Measurements from ENCODE around the gene STIM2.
"Not testable (repeated sequence)": the region's sequence is repeated elsewhere in the genome, so short reads cannot be mapped to it uniquely, and the experiment has no call there.

Gene STIM2

GRCh38 chr4:26860157-26860921 lies at the start of gene STIM2:
Gene STIM2, plus strand, starts transcription at chr4:26860841.
- peak; percentile 97 for DNase-seq (ENCODE audit: low read depth)
- TF ChIP-seq, protein P1, sequence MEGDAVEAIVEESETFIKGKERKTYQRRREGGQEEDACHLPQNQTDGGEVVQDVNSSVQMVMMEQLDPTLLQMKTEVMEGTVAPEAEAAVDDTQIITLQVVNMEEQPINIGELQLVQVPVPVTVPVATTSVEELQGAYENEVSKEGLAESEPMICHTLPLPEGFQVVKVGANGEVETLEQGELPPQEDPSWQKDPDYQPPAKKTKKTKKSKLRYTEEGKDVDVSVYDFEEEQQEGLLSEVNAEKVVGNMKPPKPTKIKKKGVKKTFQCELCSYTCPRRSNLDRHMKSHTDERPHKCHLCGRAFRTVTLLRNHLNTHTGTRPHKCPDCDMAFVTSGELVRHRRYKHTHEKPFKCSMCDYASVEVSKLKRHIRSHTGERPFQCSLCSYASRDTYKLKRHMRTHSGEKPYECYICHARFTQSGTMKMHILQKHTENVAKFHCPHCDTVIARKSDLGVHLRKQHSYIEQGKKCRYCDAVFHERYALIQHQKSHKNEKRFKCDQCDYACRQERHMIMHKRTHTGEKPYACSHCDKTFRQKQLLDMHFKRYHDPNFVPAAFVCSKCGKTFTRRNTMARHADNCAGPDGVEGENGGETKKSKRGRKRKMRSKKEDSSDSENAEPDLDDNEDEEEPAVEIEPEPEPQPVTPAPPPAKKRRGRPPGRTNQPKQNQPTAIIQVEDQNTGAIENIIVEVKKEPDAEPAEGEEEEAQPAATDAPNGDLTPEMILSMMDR (IDR thresholded peaks at IDR 0.05; ENCODE audit: low read length, missing control alignments), result peak; percentile 20
- H3K4me3 ChIP-seq (replicated peaks; ENCODE audit: low read depth, low read length), result peak within 1 kb of the TSS; percentile 89

GRCh38 chr4:26811571-26811970 lies 49.1 kb upstream of the STIM2 start:
- not testable (repeated sequence) for DNase-seq (ENCODE audit: low read depth)

GRCh38 chr4:26812049-26812714 lies 48.5 kb upstream of the STIM2 start:
- peak; percentile 28 for DNase-seq (ENCODE audit: low read depth)
- TF ChIP-seq, protein P1 (IDR thresholded peaks at IDR 0.05; ENCODE audit: low read length, missing control alignments), result no peak
- no peak overlapping the region for H3K4me3 ChIP-seq (replicated peaks; ENCODE audit: low read depth, low read length)

More at GRCh38 chr4:26811571-26811970, 49.1 kb upstream of the STIM2 start:
- H3K4me3 ChIP-seq (replicated peaks; ENCODE audit: low read depth, low read length), result not testable (repeated sequence)

GRCh38 chr4:26813698-26814097 lies 46.9 kb upstream of the STIM2 start:
- DNase-seq (ENCODE audit: low read depth), result no peak
- TF ChIP-seq, protein P1 (IDR thresholded peaks at IDR 0.05; ENCODE audit: low read length, missing control alignments), result no peak
- H3K4me3 ChIP-seq (replicated peaks; ENCODE audit: low read depth, low read length), result no peak overlapping the region

GRCh38 chr4:26815199-26815598 lies 45.4 kb upstream of the STIM2 start:
- no peak for DNase-seq (ENCODE audit: low read depth)
- H3K4me3 ChIP-seq (replicated peaks; ENCODE audit: low read depth, low read length), result no peak overlapping the region
- TF ChIP-seq, protein P1 (IDR thresholded peaks at IDR 0.05; ENCODE audit: low read length, missing control alignments), result no peak

DNA sequence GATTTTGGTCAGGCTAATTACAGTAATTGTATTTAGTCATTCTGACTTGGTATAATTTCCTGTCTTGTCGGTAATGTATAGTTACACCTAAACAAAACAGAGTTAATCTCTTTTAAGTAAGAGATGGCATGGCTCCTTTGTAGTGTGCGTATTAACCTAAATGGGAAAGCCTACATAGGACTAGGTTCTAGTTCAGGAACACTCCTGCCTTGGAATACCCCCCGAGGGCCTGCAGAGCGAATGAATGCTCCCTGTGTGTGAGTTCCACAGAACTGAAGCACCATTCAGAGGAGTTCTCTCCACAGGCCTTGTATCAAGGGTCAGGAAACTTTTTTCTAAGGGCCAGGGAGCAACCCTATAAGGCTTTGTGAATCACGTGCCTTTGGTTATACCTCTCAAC lies 44.9 kb upstream of the STIM2 start:
- no peak overlapping the region for H3K4me3 ChIP-seq (replicated peaks; ENCODE audit: low read depth, low read length)
- TF ChIP-seq, protein P1 (IDR thresholded peaks at IDR 0.05; ENCODE audit: low read length, missing control alignments), result no peak
- no peak for DNase-seq (ENCODE audit: low read depth)

- TF ChIP-seq, protein P1 (IDR thresholded peaks at IDR 0.05; ENCODE audit: low read length, missing control alignments), result no peak
- DNase-seq (ENCODE audit: low read depth), result no peak
- no peak overlapping the region for H3K4me3 ChIP-seq (replicated peaks; ENCODE audit: low read depth, low read length)
Observed at GRCh38 chr4:26819026-26819425, 41.6 kb upstream of the STIM2 start.

Data from fibroblast of pulmonary artery (primary cell).